Endometrial microvascular endothelial cells (primary cell): ENCODE data around the gene MRPL30. TPM values are rescaled to one million over a fixed set of nuclear protein-coding genes. Genes with fewer than 3 reads are reported as not detected.
"Not testable (repeated sequence)": the region's sequence is repeated elsewhere in the genome, so short reads cannot be mapped to it uniquely, and the experiment has no call there.

Experiments
- in situ Hi-C: cut with HindIII; loops from 2 replicates; pipeline ENCODE4 v1.10.0; 2017; ENCODE audit warnings: low sequenced_read_pairs, low pct_unique_long_range_greater_than_20kb; ENCODE audit errors: inconsistent ontology term
- total RNA-seq: library from RNA; depleted of rRNA; stranded (reverse); fragments of >200 nt; gene quantifications from one replicate; pipeline ENCODE4 v1.2.3, GENCODE V29; 2015; ENCODE audit errors: inconsistent ontology term

Gene MRPL30
- total RNA-seq, 1 donor from 2014 or later = 48.1 TPM

GRCh38 chr2:99181624-99182000 lies 628 bp downstream of the MRPL30 start:
- in situ Hi-C loops = no loop called here

GRCh38 chr2:99183025-99183424 lies 2.0 kb downstream of the MRPL30 start:
- in situ Hi-C loops = no loop called here

DNA sequence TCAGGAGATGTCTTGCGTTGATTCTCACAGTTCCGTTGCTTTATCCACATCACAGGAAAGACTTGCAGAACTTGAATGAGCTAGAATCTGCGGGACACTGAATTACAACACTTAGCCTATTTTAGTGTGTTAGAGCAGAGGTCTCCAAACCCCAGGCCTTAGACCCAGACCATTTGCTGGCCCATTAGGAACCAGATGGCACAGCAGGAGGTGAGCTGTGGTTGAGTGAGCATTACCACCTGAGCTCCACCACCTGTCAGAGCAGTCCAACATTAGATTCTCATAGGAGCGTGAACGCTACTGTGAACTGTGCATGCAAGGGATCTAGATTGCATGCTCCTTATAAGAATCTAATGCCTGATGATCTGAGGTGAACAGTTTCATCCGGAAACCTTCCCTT lies 3.8 kb downstream of the MRPL30 start:
- in situ Hi-C loops = no loop called here

GRCh38 chr2:99187011-99187410 lies 6.0 kb downstream of the MRPL30 start:
- in situ Hi-C loops = no loop called here

DNA sequence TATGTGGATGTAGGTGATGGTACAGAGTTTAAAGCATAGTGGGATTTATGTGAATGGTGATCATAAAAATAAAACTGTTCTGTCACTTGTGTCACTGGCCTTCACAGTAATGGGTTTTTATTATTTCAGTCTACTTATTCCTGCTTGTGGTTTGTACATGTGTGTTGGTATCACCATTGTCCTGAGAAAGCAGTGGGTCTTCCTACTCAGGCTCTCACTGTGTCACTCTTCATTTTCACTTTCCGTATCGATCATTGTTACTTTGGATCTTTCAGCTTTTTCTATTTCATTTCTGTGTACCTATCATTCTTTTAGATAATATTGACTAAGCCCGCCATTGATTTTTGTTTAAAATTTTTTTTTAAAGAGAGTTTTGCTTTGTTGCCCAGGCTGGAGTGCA lies 7.4 kb downstream of the MRPL30 start:
- in situ Hi-C loops = no loop called here

DNA sequence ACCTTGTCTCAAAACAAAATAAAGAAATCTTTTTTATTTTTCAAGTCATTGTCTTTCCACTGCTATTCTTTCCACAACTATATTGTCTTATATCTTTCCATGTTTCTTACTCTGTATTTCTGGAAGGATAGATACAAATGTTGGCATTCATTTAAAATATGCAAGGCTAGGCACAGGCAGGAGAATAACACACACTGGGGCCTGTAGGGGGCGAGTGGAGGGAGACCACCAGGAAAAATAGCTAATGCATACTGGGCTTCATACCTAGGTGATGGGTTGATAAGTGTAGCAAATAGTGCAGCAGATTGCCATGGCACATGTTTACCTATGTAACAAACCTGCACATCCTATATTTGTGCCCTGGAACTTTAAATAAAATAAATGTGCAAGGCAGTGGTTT lies 9.6 kb downstream of the MRPL30 start:
- in situ Hi-C loops = no loop called here

DNA sequence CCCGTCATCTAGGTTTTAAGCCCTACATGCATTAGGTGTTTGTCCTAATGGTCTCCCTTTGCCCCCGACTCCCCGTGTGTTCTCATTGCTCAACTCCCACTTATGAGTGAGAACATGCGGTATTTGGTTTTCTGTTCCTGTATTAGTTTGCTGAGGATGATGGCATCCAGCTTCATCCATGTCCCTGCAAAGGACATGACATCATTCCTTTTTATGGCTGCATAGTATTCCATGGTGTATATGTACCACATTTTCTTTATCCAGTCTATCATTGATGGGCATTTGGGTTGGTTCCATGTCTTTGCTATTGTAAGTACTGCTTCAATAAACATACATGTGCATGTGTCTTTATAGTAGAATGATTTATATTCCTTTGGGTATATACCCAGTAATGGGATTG lies 11.4 kb downstream of the MRPL30 start:
- in situ Hi-C loops = not testable (repeated sequence)

DNA sequence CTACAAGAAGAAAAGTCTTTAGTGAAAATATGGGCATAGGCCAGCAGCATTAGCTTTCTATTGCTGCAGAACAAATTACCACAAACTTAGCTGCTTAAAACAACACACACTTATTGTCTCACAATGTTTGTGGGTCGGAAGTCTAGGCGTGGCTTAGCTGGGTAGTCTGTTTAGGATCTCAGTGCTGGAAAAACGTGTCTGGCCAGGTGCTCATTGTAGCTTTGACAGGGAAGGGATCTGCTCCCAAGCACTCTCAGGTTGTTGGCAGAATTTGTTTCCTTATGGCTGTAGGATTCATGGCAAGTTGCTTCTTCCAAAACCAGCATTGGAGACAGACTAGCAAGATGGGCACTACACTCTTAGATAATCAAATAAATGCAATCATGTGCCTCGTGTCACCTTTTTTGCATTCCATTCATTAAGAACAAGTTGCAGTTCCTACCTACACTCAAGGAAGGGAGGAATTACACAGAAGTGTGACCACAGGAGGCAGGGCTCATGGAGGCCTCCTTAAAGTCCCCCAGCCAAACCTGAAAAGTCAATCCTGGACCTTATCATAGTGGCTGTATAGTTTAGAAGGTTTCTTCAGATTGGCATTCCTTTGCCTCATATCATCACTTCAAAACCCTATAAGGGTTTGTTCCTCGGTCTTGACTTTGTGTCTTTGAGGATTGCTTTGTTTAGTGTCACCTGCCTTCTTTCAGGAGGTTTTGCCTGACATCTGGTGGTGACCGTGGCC lies 17.3 kb downstream of the MRPL30 start:
- in situ Hi-C loops = no loop called here

GRCh38 chr2:99200076-99200800 lies 19.3 kb downstream of the MRPL30 start:
- in situ Hi-C loops = no loop called here

- in situ Hi-C loops = no loop called here
Observed at GRCh38 chr2:99201959-99202678, 21.1 kb downstream of the MRPL30 start.

DNA sequence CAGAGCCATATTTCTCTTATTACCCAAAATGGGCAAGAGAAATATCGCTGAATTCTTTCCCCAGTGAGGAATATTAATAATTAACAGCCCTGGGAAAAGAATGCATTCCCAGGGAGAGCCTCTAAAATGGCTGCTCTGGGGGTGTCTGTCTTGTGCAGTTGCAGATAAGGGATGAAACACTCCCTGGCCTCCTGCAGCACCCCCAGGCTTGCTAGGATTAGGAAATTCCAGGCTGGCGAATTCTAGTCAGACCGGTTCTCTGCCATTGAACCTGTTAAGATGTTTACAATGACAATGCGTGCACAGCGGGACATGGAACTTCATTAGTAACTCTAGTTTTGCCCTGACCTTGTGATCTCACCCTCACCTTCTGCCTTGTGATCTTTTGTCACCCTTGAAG lies 24.5 kb downstream of the MRPL30 start:
- in situ Hi-C loops = no loop called here

GRCh38 chr2:99216096-99216495 lies 35.1 kb downstream of the MRPL30 start:
- in situ Hi-C loops = no loop called here

GRCh38 chr2:99217929-99218501 lies 37.0 kb downstream of the MRPL30 start:
- in situ Hi-C loops = no loop called here

DNA sequence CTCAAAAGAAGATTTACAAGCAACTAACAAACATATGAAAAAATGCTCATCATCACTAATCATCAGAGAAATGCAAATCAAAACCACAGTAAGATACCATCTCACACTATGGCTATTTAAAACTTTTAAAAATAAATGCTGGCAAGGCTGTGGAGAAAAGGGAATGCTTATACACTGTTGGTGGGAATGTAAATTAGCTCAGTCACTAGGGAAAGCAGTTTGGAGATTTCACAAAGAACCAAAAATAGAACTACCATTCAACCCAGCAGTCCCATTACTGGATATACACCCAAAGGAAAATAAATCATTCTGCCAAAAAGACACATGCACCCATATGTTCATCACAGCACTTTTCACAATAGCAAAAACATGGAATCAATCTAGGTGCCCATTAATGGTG lies 52.2 kb downstream of the MRPL30 start:
- in situ Hi-C loops = not testable (repeated sequence)

- in situ Hi-C loops = no loop called here
Observed at GRCh38 chr2:99238599-99238998, 57.6 kb downstream of the MRPL30 start.

GRCh38 chr2:99240431-99240830 lies 59.4 kb downstream of the MRPL30 start:
- in situ Hi-C loops = no loop called here

DNA sequence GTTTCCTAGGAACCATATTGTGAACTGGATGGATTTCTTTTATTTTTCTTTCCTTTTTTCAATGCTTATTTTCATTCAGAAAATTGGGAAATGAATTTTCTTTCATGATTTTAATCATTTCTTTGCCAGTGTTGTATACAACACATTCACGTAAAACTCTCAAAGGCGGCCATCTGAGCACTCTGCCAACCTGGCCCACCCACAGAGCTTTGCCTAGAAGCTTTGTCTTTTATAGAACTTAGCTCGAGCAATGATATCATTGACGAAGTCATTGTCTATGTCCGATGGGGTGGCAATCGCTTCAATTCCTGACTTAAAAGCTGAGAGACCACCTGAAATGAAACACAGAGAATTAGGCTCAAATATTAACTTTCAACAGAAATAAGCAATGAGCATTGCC lies 61.2 kb downstream of the MRPL30 start:
- in situ Hi-C loops = no loop called here
